Activated CD4-positive, CD25-positive, alpha-beta regulatory T cell treated with anti-CD3 and anti-CD28 coated beads, Interleukin-2, amount 50 U/mL, for 16 hours (primary cell): ENCODE data around the gene KIAA0232.
"Not testable (repeated sequence)": the region's sequence is repeated elsewhere in the genome, so short reads cannot be mapped to it uniquely, and the experiment has no call there.

Experiments used
- DNase-seq: peaks from one replicate; pipeline ENCODE4 v3.0.0-alpha.2; 2020; ENCODE audit warnings: low read depth, low spot score

Gene KIAA0232

DNA sequence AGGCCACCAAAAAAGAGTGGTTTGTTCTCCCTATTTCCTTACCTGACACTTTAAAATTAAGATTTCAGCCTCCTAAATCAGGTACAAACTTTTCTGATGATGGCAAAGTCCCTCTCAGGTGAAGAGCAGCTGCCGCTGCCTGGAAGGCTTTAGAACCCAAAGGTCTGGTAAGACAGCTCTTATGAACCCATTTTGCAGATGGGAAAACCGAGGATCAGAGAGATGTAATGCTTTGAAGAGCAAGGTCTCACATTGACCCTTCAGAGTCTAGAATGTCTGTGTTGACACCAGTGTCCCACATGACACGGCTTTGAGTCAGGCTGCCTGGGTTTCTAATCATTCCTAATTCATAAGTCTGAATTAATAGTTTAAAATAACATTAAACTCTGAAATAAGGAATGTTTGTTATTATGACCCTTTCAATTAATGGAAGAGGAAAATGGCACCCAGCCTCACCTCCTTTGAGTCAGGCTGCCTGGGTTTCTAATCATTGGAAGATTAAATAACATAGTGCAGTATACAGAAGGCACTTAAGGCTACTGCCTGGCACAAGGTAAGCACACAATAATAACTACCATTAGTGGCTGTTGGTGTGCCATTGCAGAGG, 27.9 kb upstream of the KIAA0232 start:
- no peak for DNase-seq

DNA sequence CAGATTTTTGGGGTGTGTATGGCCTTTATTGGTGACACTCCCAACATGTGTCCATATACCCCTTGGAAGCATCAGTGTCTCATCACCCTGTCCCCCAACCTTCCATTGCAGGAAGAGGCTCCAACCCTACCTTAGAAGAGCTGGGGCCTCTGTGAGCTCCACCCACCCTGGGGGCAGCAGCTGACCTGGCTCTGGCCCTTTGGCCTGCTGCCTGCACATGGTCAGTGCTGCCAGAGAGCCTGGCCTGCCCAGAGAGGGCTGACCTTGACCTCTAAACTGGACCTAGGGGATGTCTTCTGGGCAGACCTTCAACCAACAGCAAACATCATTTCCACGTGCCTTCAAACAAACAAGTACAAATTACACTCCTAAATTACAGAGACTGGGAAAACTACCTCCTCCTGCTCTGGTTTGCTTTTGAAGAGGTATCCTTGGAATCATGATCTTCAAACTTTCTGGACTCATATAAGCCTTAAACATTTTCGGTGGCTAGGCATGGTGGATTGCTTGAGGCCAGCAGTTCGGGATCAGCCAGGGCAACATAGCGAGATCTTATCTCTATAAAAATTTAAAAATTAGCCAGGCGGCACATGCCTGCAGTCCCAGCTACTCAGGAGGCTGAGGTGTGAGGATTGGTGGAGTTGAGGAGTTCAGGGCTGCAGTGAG, 27.3 kb upstream of the KIAA0232 start:
- DNase-seq, result no peak

GRCh38 chr4:6756345-6756744, 26.2 kb upstream of the KIAA0232 start:
- DNase-seq, result not testable (repeated sequence)

DNA sequence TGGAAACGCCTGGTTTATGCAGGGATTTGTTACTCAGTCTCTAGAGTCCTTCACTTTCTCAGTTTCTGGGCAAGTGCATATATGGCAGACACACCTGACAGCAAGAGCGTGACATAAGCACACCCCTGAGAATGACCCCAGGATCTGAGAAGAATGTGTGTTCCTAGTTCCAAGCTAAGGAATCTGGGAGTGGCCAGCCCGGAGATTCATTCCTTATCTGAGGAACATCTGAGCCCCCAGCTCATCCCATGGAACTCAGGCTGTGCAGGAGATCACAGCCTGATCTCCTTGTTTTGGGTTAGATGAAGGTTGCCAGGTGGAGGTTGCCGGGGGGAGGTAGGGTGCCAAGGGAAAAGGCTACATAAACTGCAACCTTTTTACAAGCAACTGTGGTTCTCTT, 23.8 kb upstream of the KIAA0232 start:
- no peak for DNase-seq

DNA sequence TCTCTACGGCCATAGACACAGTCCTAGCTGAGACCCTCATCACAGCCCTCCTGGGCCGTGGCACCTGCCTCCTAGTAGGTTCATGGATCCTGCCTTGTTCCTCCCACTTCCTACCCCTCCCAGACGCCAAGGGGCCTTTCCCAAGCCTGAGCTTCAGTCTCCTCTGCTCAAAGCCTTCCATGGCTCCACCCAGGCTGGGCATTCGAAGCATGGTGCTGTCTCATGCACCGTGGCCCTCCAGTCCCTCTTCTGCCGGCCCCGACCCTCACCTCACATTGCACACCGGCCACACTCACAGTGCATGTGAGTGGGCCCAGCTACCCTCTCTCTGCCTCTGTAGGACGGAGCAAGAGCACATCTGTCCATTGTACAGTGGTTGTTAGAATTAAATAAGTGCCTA, 21.7 kb upstream of the KIAA0232 start:
- no peak for DNase-seq

DNA sequence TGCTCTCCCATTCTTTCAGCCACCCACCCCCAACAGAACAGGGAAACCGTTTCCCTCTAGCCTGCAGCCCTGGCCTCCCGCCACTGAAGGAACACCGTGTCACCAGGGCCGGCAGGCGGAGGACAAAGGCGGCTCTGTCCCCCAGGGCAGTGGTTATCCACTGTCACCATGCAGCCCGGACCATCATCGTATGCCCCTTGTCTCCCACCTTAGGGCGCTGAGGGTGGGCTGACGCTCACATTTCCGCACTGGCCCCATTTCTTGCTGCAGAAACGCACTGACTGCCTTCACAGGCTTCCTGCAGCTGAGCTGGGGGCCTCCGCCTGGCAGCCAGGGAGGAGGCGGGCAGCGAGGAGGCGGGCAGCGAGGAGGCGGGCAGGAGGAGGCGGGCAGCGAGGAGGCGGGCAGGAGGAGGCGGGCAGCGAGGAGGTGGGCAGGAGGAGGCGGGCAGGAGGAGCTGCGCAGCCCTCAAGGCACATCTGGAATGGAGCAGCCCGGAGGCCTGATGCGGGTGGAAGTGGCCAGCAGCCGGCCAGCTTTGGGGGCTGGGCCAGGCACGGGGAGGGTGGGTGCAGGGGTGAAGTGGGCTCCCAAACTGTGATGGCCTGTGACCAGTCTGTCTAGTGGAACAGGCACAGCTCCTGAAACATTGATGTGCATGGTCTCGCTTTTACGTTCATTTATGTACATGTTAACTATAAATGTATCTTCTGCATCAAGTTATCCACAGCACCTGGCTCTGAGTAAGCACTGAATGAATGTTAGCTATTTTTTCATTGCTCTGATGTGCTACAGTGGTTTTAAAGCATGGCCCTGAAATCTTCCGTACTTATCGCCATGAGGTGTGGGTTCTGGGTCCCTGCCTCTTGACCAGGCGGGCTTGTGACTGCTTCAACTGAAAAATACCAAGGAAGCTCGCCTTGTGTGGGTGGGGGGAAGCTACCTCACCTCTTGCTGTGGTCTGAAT, 20.6 kb upstream of the KIAA0232 start:
- DNase-seq, result no peak

DNA sequence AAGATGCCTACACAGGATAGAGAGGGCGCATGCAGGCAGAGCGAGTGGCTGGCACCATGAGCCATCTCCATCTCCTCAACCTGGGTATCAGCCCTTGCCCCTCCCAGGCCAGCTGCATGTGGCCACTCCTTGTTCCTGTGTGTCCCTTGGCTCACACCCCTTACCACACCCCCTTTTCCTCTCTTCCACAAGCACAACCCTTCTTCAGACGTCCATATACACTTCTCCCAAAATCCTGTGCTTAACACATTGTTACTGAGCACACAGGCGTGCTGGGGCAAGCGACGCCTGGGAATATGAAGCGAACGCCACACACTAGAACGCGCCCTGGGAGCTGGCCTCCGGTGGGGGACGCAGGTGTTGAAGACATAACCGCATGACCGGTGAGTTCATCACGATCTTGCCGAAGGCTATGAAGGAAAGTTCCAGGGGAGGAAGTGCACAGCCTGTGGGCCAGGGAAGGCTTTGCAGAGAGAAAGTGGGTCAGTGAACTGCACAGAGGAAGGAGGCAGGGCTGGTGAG, 19.1 kb upstream of the KIAA0232 start:
- DNase-seq, result no peak

GRCh38 chr4:6764976-6765620, 17.4 kb upstream of the KIAA0232 start:
- DNase-seq, result no peak

- DNase-seq, result no peak
These were observed 16.8 kb upstream of the KIAA0232 start for GRCh38 chr4:6765703-6766102.

GRCh38 chr4:6767386-6767747, 15.2 kb upstream of the KIAA0232 start:
- no peak for DNase-seq

GRCh38 chr4:6767748-6768538, 14.6 kb upstream of the KIAA0232 start:
- DNase-seq, result no peak

- no peak for DNase-seq
These were observed 14.0 kb upstream of the KIAA0232 start for GRCh38 chr4:6768539-6768905.

- no peak for DNase-seq
These were observed 13.1 kb upstream of the KIAA0232 start for GRCh38 chr4:6769233-6769988.

- no peak for DNase-seq
These were observed 12.5 kb upstream of the KIAA0232 start for GRCh38 chr4:6769989-6770420.

GRCh38 chr4:6770581-6771228, 11.8 kb upstream of the KIAA0232 start:
- no peak for DNase-seq

GRCh38 chr4:6771229-6771671, 11.3 kb upstream of the KIAA0232 start:
- DNase-seq, result no peak

DNA sequence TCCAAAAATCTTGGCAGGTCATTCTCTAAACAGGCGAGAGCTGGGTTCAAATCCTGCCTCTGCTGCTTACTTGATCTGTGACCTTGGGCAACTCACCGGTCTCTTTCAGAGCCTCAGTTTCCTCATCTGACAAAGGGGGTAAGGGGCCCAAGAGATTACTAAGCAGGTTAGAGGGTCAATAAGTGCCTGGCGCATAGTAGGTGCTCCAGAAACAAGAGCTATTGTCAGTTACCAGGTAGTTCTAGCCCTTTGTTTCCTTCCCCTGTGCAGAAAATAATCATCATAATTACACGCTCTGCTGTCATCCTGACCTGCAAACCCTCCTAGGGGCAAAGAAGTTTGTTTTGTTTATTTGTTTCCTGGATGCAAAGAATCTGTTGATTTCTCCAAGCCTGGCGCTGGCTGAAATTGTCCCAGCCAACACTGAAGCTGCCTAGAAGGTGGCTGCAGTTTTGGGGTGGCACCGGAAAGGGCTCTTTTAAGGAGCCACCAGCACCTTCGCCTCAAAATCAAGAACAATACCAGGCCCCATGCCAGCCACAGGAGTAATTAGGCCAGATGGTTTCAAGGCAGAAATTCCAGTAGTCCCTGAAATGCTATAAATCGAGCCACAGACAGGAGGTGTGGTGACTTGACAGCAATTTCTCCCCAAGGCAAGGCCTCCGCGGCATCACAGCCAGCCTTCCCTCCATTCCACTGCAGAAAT, 10.2 kb upstream of the KIAA0232 start:
- no peak for DNase-seq

- DNase-seq, result no peak
These were observed 9.4 kb upstream of the KIAA0232 start for GRCh38 chr4:6773106-6773505.
